Liver (tissue), 9 donors: ENCODE measurements around the gene CFAP100. TPM values are rescaled to one million over a fixed set of nuclear protein-coding genes. Genes with fewer than 3 reads are reported as not detected.

Source experiments
- DNase-seq: peaks from one replicate; pipeline ENCODE4 v3.0.0-alpha.2; 2017; ENCODE audit warnings: low spot score
- H3K27ac ChIP-seq, 2 donors: one replicate each; pipeline ENCODE4 v1.7.0; 2013; ENCODE audit warnings: inconsistent platforms in 2 of 2, low read length in 2 of 2, control low read depth in 1 of 2, low read depth in 1 of 2, mild to moderate bottlenecking in 1 of 2
- H3K27me3 ChIP-seq, 4 donors: one replicate each; pipeline versions ENCODE4 v1.6.1 to v1.7.0; 2013; ENCODE audit warnings: low read length in 3 of 4, inconsistent platforms in 1 of 4, mild to moderate bottlenecking in 1 of 4, moderate library complexity in 1 of 4; ENCODE audit not compliant: control insufficient read depth in 4 of 4, insufficient read depth in 4 of 4
- H3K36me3 ChIP-seq, 4 donors: one replicate each; pipeline versions ENCODE4 v1.6.1 to v1.7.0; 2013; ENCODE audit warnings: low read length in 3 of 4, mild to moderate bottlenecking in 3 of 4, low read depth in 1 of 4, moderate library complexity in 1 of 4; ENCODE audit not compliant: control insufficient read depth in 4 of 4, insufficient read depth in 3 of 4
- H3K4me1 ChIP-seq, 4 donors: one replicate each; pipeline versions ENCODE4 v1.6.1 to v1.7.0; 2013; ENCODE audit warnings: low read length in 3 of 4, mild to moderate bottlenecking in 3 of 4, moderate library complexity in 1 of 4; ENCODE audit not compliant: control insufficient read depth in 4 of 4, insufficient read depth in 4 of 4
- H3K4me3 ChIP-seq, 3 donors: one replicate each; pipeline versions ENCODE4 v1.6.1 to v1.7.0; 2013; ENCODE audit warnings: low read length in 3 of 3, control low read depth in 1 of 3, low read depth in 1 of 3, mild to moderate bottlenecking in 1 of 3
- H3K9ac ChIP-seq, 2 donors: one replicate each; pipeline ENCODE4 v1.7.0; 2013; ENCODE audit warnings: low read length in 2 of 2, mild to moderate bottlenecking in 2 of 2, moderate library complexity in 2 of 2, control low read depth in 1 of 2, low read depth in 1 of 2
- H3K9me3 ChIP-seq, 4 donors: one replicate each; pipeline versions ENCODE4 v1.6.1 to v1.7.0; 2013; ENCODE audit warnings: low read length in 3 of 4; ENCODE audit not compliant: control insufficient read depth in 4 of 4
- ATF3 ChIP-seq: IDR thresholded peaks from 2 replicates; pipeline ENCODE4 v1.6.1; 2016; ENCODE audit warnings: antibody characterized with exemption
- CTCF ChIP-seq: fragments of 150-350 bp; IDR thresholded peaks from 2 replicates; pipeline ENCODE4 v1.5.1; 2017; ENCODE audit warnings: improper control_type of control experiment, low read depth, low read length; ENCODE audit not compliant: missing input control
- EGR1 ChIP-seq, 2 donors: IDR thresholded peaks; 2 replicates each; pipeline ENCODE4 v1.6.1; 2016 to 2018; ENCODE audit warnings: antibody characterized with exemption in 2 of 2, low read depth in 2 of 2
- FOXA1 ChIP-seq: IDR thresholded peaks from 2 replicates; pipeline ENCODE4 v1.6.1; 2016; ENCODE audit warnings: antibody characterized with exemption
- FOXA2 ChIP-seq: IDR thresholded peaks from 2 replicates; pipeline ENCODE4 v1.6.1; 2016; ENCODE audit warnings: antibody characterized with exemption
- GABPA ChIP-seq, 2 donors: IDR thresholded peaks in 1 of 2; conservative IDR thresholded peaks in 1 of 2; 2 replicates each; pipeline ENCODE4 v1.6.1; 2016; ENCODE audit warnings: antibody characterized with exemption in 2 of 2, mild to moderate bottlenecking in 1 of 2, moderate library complexity in 1 of 2
- HNF4A ChIP-seq, 2 donors: conservative IDR thresholded peaks; 2 replicates each; pipeline ENCODE4 v1.6.1; 2016; ENCODE audit warnings: antibody characterized with exemption in 2 of 2, mild to moderate bottlenecking in 2 of 2
- HNF4G ChIP-seq: IDR thresholded peaks from 2 replicates; pipeline ENCODE4 v1.6.1; 2016; ENCODE audit warnings: antibody characterized with exemption
- JUND ChIP-seq, 2 donors: IDR thresholded peaks; 2 replicates each; pipeline ENCODE4 v1.6.1; 2016; ENCODE audit warnings: antibody characterized with exemption in 2 of 2
- MAX ChIP-seq: IDR thresholded peaks from 2 replicates; pipeline ENCODE4 v1.6.1; 2016; ENCODE audit warnings: antibody characterized with exemption
- NR2F2 ChIP-seq: IDR thresholded peaks from 2 replicates; pipeline ENCODE4 v1.6.1; 2016; ENCODE audit warnings: antibody characterized with exemption
- RAD21 ChIP-seq, 2 donors: IDR thresholded peaks; 2 replicates each; pipeline ENCODE4 v1.6.1; 2016; ENCODE audit warnings: antibody characterized with exemption in 2 of 2, mild to moderate bottlenecking in 2 of 2
- REST ChIP-seq: IDR thresholded peaks from 2 replicates; pipeline ENCODE4 v1.6.1; 2016; ENCODE audit warnings: antibody characterized with exemption, mild to moderate bottlenecking
- RXRA ChIP-seq, 2 donors: IDR thresholded peaks; 2 replicates each; pipeline ENCODE4 v1.6.1; 2017 to 2018; ENCODE audit warnings: antibody characterized with exemption in 2 of 2, mild to moderate bottlenecking in 1 of 2
- SP1 ChIP-seq: IDR thresholded peaks from 2 replicates; pipeline ENCODE4 v1.6.1; 2018; ENCODE audit warnings: antibody characterized with exemption, mild to moderate bottlenecking
- TAF1 ChIP-seq: conservative IDR thresholded peaks from 2 replicates; pipeline ENCODE4 v1.6.1; 2016; ENCODE audit warnings: antibody characterized with exemption, mild to moderate bottlenecking
- YY1 ChIP-seq: IDR thresholded peaks from 2 replicates; pipeline ENCODE4 v1.6.1; 2016; ENCODE audit warnings: antibody characterized with exemption, mild to moderate bottlenecking
- ZBTB33 ChIP-seq: IDR thresholded peaks from 2 replicates; pipeline ENCODE4 v1.6.1; 2016; ENCODE audit warnings: antibody characterized with exemption
- WGBS: extraction: QIAGEN DNeasy Blood & Tissue Kit; methylation state at CpG from one replicate; pipeline ENCODE4 v1.1.7; 2013; 5-methylcytosine and 5-hydroxymethylcytosine counted together
- polyA plus RNA-seq, 2 donors: library from polyadenylated mRNA; stranded (reverse) in 1 of 2; unstranded in 1 of 2; fragments of 200-250 nt in 1 of 2; fragments of >200 nt in 1 of 2; fragmentation: Nextera tagmentation in 1 of 2; extraction: Ambion mirVana in 1 of 2; gene quantifications; one replicate each; pipeline versions ENCODE4 v1.2.1 to v1.2.3, GENCODE V29; 2013 to 2015
- total RNA-seq, 2 donors: library from RNA; depleted of rRNA; stranded (reverse); fragments of >200 nt; gene quantifications; one replicate each; pipeline ENCODE4 v1.2.3, GENCODE V29; 2014
- donor health status: healthy.
- donor health status: healthy.
- donor health status: healthy.
- donor health status: healthy.
- donor health status: healthy.

The CFAP100 gene
- total and polyA plus RNA-seq, 4 donors, result not detected

GRCh38 chr3:126353694-126354321, 40.9 kb upstream of the CFAP100 start:
- TF ChIP-seq SP1, result peak; percentile 87
- peak; percentile 52 for TF ChIP-seq REST
- peak; percentile 83 for TF ChIP-seq FOXA2
- TF ChIP-seq ZBTB33, result peak; percentile 52
- peak; percentile 33 to 67 for TF ChIP-seq RAD21 (IDR thresholded peaks at IDR 0.05)
- peak; percentile 90 for TF ChIP-seq TAF1
- TF ChIP-seq HNF4G, result peak; percentile 32
- TF ChIP-seq RXRA (IDR thresholded peaks at IDR 0.05), result peak; percentile 93 to 94
- TF ChIP-seq NR2F2, result peak; percentile 90
- peak in 1 of 2 donors; percentile 40 for TF ChIP-seq JUND (IDR thresholded peaks at IDR 0.05)
- peak; percentile 79 to 94 for TF ChIP-seq HNF4A (conservative IDR thresholded peaks at IDR 0.05)
- no peak for TF ChIP-seq CTCF
- no peak for TF ChIP-seq ATF3
- no peak for TF ChIP-seq FOXA1
- TF ChIP-seq YY1, result peak; percentile 56
- TF ChIP-seq EGR1 (IDR thresholded peaks at IDR 0.05; ENCODE audit: low read depth in 2 of 2), result no peak
- peak; percentile 62 for TF ChIP-seq MAX
- no peak for TF ChIP-seq GABPA (IDR thresholded peaks at IDR 0.05 in 1 of 2, conservative IDR thresholded peaks at IDR 0.05 in 1 of 2)
- H3K27ac ChIP-seq, result peak overlapping the region; percentile 88 to 99
- H3K4me1 ChIP-seq, result peaks cover 15 to 73% (median 52%) of the 10 kb centered on the region in 4 donors
- peak overlapping the region; percentile 56 to 95 for H3K9ac ChIP-seq
- peak overlapping the region; percentile 44 to 81 (median 70) for H3K4me3 ChIP-seq
- H3K27me3 ChIP-seq, result no peaks in the 10 kb centered on the region
- no peaks in the 10 kb centered on the region for H3K9me3 ChIP-seq
- peaks cover 0 to 4% (median 0%) of the 10 kb centered on the region in 4 donors for H3K36me3 ChIP-seq
- WGBS, result 38% methylated on average over 8 of the region's 8 CpGs
- DNase-seq, result no peak
